Aorta (tissue), 5 donors: Measurements from ENCODE around the gene STARD4. TPM values are rescaled to one million over a fixed set of nuclear protein-coding genes. Genes with fewer than 3 reads are reported as not detected.

Experiments used
- ATAC-seq: fragments of 200-7000 bp; cut with Tn5 transposase; one replicate; pipeline ENCODE4 v1.9.1; 2022; ENCODE audit warnings: moderate library complexity; ENCODE audit not compliant: low FRiP score
- DNase-seq, 2 donors: peaks; one replicate each; pipeline ENCODE4 v3.0.0-alpha.2; 2020
- H3K27ac ChIP-seq, 2 donors: one replicate each; pipeline ENCODE4 v1.5.1; 2013; ENCODE audit warnings: low read length in 2 of 2, mild to moderate bottlenecking in 2 of 2, moderate library complexity in 2 of 2, control low read depth in 1 of 2, inconsistent platforms in 1 of 2, low read depth in 1 of 2
- H3K27me3 ChIP-seq, 2 donors: one replicate each; pipeline ENCODE4 v1.6.1; 2013; ENCODE audit warnings: control low read depth in 1 of 2, low read length in 1 of 2, mild to moderate bottlenecking in 1 of 2, moderate library complexity in 1 of 2; ENCODE audit not compliant: insufficient read depth in 2 of 2, control insufficient read depth in 1 of 2
- H3K36me3 ChIP-seq, 2 donors: one replicate each; pipeline ENCODE4 v1.6.1; 2013; ENCODE audit warnings: control low read depth in 1 of 2, low read length in 1 of 2, mild to moderate bottlenecking in 1 of 2; ENCODE audit not compliant: insufficient read depth in 2 of 2, control insufficient read depth in 1 of 2
- H3K4me1 ChIP-seq, 2 donors: one replicate each; pipeline ENCODE4 v1.6.1; 2013; ENCODE audit warnings: low read length in 2 of 2, control low read depth in 1 of 2, mild to moderate bottlenecking in 1 of 2, moderate library complexity in 1 of 2; ENCODE audit not compliant: insufficient read depth in 2 of 2, control insufficient read depth in 1 of 2
- H3K4me3 ChIP-seq, 2 donors: one replicate each; pipeline ENCODE4 v1.5.1; 2013; ENCODE audit warnings: low read length in 2 of 2, control low read depth in 1 of 2, mild to moderate bottlenecking in 1 of 2
- H3K9me3 ChIP-seq: one replicate; pipeline ENCODE4 v1.6.1; 2013; ENCODE audit warnings: mild to moderate bottlenecking, low read length; ENCODE audit not compliant: control insufficient read depth
- WGBS, 2 donors: extraction: QIAGEN DNeasy Blood & Tissue Kit; methylation state at CpG; one replicate each; pipeline ENCODE4 v1.1.7; 2013; 5-methylcytosine and 5-hydroxymethylcytosine counted together
- intact Hi-C, 2 donors: fragments of 100-400 bp; cut with DNase I; formaldehyde crosslinking; loops; one replicate each; pipeline versions ENCODE4 v1.14.2 to v1.15.0; 2022
- polyA plus RNA-seq, 2 donors: library from polyadenylated mRNA; stranded (reverse); fragments of 200-250 nt; gene quantifications; one replicate each; pipeline ENCODE4 v1.2.3, GENCODE V29; 2013
- total RNA-seq, 2 donors: library from RNA; stranded (reverse); fragmentation: NEBNext Ultra II Directional; extraction: Animal tissue kit (Norgen Biotek cat#: 25700); gene quantifications; one replicate each; pipeline ENCODE4 v1.2.1, GENCODE V29; 2021
- donor health status: healthy with polysubstance abuse.
- donor health status: Bipolar disorder and iron deficiency.
- donor health status: DM: no; HTN: no; CAD: no.
- donor health status: DM: no; HTN: no; CAD: no.
- donor health status: DM: yes; HTN: yes; CAD: no.

The STARD4 gene
- total and polyA plus RNA-seq, 4 donors = 2.3 to 16.8 (median 10.5) TPM

GRCh38 chr5:111472579-111472978, 39.8 kb downstream of the STARD4 start:
- Histone ChIP-seq H3K4me3 (no peak overlapping the region), H3K27ac (no peak overlapping the region), H3K9me3 (no peaks in the 10 kb centered on the region), H3K4me1 (no peaks in the 10 kb centered on the region), H3K27me3 (no peaks in the 10 kb centered on the region), H3K36me3 (no peaks in the 10 kb centered on the region)
- intact Hi-C loops = no loop called here
- peak; percentile 50 for ATAC-seq
- DNase-seq = no peak
- 80 to 82% methylated on average over 3 of the region's 3 CpGs for WGBS, 2 donors

GRCh38 chr5:111472096-111472495, 40.2 kb downstream of the STARD4 start:
- Histone ChIP-seq H3K4me1 (no peaks in the 10 kb centered on the region), H3K9me3 (no peaks in the 10 kb centered on the region), H3K27me3 (no peaks in the 10 kb centered on the region), H3K27ac (no peak overlapping the region), H3K4me3 (no peak overlapping the region), H3K36me3 (no peaks in the 10 kb centered on the region)
- ATAC-seq (no peak), DNase-seq (no peak)
- WGBS, 2 donors = 94 to 96% methylated on average over 3 of the region's 3 CpGs
- intact Hi-C loops = no loop called here

- Histone ChIP-seq H3K9me3 (no peaks in the 10 kb centered on the region), H3K4me1 (no peaks in the 10 kb centered on the region), H3K27me3 (no peaks in the 10 kb centered on the region), H3K27ac (no peak overlapping the region), H3K4me3 (no peak overlapping the region), H3K36me3 (no peaks in the 10 kb centered on the region)
- no peak for DNase-seq
- 69 to 72% methylated on average over 2 of the region's 2 CpGs for WGBS, 2 donors
- intact Hi-C loops = no loop called here
- ATAC-seq = no peak
These were observed 42.4 kb downstream of the STARD4 start for GRCh38 chr5:111469903-111470302.

GRCh38 chr5:111469293-111469896, 42.9 kb downstream of the STARD4 start:
- H3K36me3 ChIP-seq = no peaks in the 10 kb centered on the region
- no peak overlapping the region for H3K4me3 ChIP-seq
- 66 to 67% methylated on average over 2 of the region's 2 CpGs for WGBS, 2 donors
- intact Hi-C loops = no loop called here
- no peaks in the 10 kb centered on the region for H3K27me3 ChIP-seq
- H3K27ac ChIP-seq = no peak overlapping the region
- ATAC-seq (no peak), DNase-seq (no peak)
- H3K4me1 ChIP-seq = no peaks in the 10 kb centered on the region
- no peaks in the 10 kb centered on the region for H3K9me3 ChIP-seq

GRCh38 chr5:111463311-111463710, 49.0 kb downstream of the STARD4 start:
- H3K27ac ChIP-seq = no peak overlapping the region
- no peaks in the 10 kb centered on the region for H3K36me3 ChIP-seq
- ATAC-seq (no peak), DNase-seq (no peak)
- no peaks in the 10 kb centered on the region for H3K4me1 ChIP-seq
- H3K9me3 ChIP-seq = no peaks in the 10 kb centered on the region
- H3K4me3 ChIP-seq = no peak overlapping the region
- intact Hi-C loops = no loop called here
- H3K27me3 ChIP-seq = no peaks in the 10 kb centered on the region

GRCh38 chr5:111461934-111462333, 50.4 kb downstream of the STARD4 start:
- H3K9me3 ChIP-seq = no peaks in the 10 kb centered on the region
- no peak for ATAC-seq
- intact Hi-C loops = no loop called here
- WGBS, 2 donors = 93 to 98% methylated on average over 2 of the region's 2 CpGs
- H3K27ac ChIP-seq = no peak overlapping the region
- no peak for DNase-seq
- no peaks in the 10 kb centered on the region for H3K36me3 ChIP-seq
- H3K27me3 ChIP-seq = no peaks in the 10 kb centered on the region
- H3K4me3 ChIP-seq = no peak overlapping the region
- no peaks in the 10 kb centered on the region for H3K4me1 ChIP-seq

GRCh38 chr5:111461255-111461671, 51.1 kb downstream of the STARD4 start:
- Histone ChIP-seq H3K27ac (no peak overlapping the region), H3K4me1 (no peaks in the 10 kb centered on the region), H3K36me3 (no peaks in the 10 kb centered on the region), H3K4me3 (no peak overlapping the region), H3K27me3 (no peaks in the 10 kb centered on the region), H3K9me3 (no peaks in the 10 kb centered on the region)
- DNase-seq (no peak), ATAC-seq (no peak)
- 43 to 48% methylated on average over 3 of the region's 3 CpGs for WGBS, 2 donors
- intact Hi-C loops = no loop called here

GRCh38 chr5:111454776-111455175, 57.6 kb downstream of the STARD4 start:
- DNase-seq = no peak
- Histone ChIP-seq H3K27me3 (no peaks in the 10 kb centered on the region), H3K9me3 (no peaks in the 10 kb centered on the region), H3K36me3 (no peaks in the 10 kb centered on the region), H3K27ac (no peak overlapping the region), H3K4me1 (no peaks in the 10 kb centered on the region), H3K4me3 (no peak overlapping the region)
- intact Hi-C loops = no loop called here
- WGBS, 2 donors = 9 to 15% methylated on average over 2 of the region's 2 CpGs
- ATAC-seq = no peak

GRCh38 chr5:111454198-111454622, 58.1 kb downstream of the STARD4 start:
- Histone ChIP-seq H3K27ac (no peak overlapping the region), H3K4me3 (no peak overlapping the region), H3K4me1 (no peaks in the 10 kb centered on the region), H3K27me3 (no peaks in the 10 kb centered on the region), H3K9me3 (no peaks in the 10 kb centered on the region), H3K36me3 (no peaks in the 10 kb centered on the region)
- ATAC-seq (no peak), DNase-seq (no peak)
- intact Hi-C loops = no loop called here
- WGBS, 2 donors = 29 to 39% methylated on average over 3 of the region's 3 CpGs
